ENCODE data around the gene NTNG1.

DNA sequence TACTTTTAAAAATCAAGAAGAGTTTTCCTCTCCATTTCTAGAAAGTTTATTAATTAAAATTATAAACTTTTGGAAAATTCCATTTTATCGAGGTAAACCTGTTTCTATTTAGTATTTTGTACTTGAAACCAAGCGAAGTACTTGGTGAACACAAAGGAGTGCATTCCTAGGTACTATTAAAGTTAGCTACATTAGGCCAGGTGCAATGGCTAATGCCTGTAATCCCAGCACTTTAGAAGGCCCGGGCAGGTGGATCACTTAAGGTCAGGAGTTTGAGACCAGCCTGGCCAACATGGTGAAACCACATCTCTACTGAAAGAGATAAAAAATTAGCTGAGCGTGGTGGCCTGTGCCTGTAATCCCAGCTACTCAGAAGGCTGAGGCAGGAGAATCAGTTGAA, 292.2 kb downstream of the NTNG1 start:
- TF ChIP-seq, protein P1, sequence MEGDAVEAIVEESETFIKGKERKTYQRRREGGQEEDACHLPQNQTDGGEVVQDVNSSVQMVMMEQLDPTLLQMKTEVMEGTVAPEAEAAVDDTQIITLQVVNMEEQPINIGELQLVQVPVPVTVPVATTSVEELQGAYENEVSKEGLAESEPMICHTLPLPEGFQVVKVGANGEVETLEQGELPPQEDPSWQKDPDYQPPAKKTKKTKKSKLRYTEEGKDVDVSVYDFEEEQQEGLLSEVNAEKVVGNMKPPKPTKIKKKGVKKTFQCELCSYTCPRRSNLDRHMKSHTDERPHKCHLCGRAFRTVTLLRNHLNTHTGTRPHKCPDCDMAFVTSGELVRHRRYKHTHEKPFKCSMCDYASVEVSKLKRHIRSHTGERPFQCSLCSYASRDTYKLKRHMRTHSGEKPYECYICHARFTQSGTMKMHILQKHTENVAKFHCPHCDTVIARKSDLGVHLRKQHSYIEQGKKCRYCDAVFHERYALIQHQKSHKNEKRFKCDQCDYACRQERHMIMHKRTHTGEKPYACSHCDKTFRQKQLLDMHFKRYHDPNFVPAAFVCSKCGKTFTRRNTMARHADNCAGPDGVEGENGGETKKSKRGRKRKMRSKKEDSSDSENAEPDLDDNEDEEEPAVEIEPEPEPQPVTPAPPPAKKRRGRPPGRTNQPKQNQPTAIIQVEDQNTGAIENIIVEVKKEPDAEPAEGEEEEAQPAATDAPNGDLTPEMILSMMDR (IDR thresholded peaks at IDR 0.05) = no peak
- TF ChIP-seq, protein P2, sequence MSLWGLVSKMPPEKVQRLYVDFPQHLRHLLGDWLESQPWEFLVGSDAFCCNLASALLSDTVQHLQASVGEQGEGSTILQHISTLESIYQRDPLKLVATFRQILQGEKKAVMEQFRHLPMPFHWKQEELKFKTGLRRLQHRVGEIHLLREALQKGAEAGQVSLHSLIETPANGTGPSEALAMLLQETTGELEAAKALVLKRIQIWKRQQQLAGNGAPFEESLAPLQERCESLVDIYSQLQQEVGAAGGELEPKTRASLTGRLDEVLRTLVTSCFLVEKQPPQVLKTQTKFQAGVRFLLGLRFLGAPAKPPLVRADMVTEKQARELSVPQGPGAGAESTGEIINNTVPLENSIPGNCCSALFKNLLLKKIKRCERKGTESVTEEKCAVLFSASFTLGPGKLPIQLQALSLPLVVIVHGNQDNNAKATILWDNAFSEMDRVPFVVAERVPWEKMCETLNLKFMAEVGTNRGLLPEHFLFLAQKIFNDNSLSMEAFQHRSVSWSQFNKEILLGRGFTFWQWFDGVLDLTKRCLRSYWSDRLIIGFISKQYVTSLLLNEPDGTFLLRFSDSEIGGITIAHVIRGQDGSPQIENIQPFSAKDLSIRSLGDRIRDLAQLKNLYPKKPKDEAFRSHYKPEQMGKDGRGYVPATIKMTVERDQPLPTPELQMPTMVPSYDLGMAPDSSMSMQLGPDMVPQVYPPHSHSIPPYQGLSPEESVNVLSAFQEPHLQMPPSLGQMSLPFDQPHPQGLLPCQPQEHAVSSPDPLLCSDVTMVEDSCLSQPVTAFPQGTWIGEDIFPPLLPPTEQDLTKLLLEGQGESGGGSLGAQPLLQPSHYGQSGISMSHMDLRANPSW (CRISPR knock-in tag; conservative IDR thresholded peaks at IDR 0.05; ENCODE audit: low read depth) = no peak
- TF ChIP-seq, protein P3, sequence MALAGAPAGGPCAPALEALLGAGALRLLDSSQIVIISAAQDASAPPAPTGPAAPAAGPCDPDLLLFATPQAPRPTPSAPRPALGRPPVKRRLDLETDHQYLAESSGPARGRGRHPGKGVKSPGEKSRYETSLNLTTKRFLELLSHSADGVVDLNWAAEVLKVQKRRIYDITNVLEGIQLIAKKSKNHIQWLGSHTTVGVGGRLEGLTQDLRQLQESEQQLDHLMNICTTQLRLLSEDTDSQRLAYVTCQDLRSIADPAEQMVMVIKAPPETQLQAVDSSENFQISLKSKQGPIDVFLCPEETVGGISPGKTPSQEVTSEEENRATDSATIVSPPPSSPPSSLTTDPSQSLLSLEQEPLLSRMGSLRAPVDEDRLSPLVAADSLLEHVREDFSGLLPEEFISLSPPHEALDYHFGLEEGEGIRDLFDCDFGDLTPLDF (CRISPR knock-in tag; IDR thresholded peaks at IDR 0.05) = no peak
- no peak for TF ChIP-seq NR1H2 (CRISPR knock-in tag; IDR thresholded peaks at IDR 0.05)

Measured in WTC11 (cell line).